GM23338 (cell line): ENCODE data around the gene FIBP. TPM values are rescaled to one million over a fixed set of nuclear protein-coding genes. Genes with fewer than 3 reads are reported as not detected.

Experiments used
- ATAC-seq: fragments of 200-7000 bp; cut with Tn5 transposase; 3 replicates; pipeline ENCODE4 v1.9.1; 2020
- DNase-seq: peaks from one replicate; pipeline ENCODE4 v3.0.0-alpha.2; 2015; ENCODE audit warnings: low spot score
- H2AFZ ChIP-seq: fragments of 200-600 bp; sonication (generic); 2 replicates; pipeline ENCODE4 v1.8.0; 2016; ENCODE audit warnings: antibody characterized with exemption, mild to moderate bottlenecking, moderate library complexity
- H3F3A ChIP-seq: fragments of 200-600 bp; sonication (generic); replicated peaks from 2 replicates; pipeline ENCODE4 v1.8.0; 2017; ENCODE audit warnings: antibody characterized with exemption, mixed run types, low read depth
- H3K27ac ChIP-seq: fragments of 200-600 bp; sonication (generic); 2 replicates; pipeline ENCODE4 v1.6.1; 2016; ENCODE audit warnings: low read depth
- H3K27me3 ChIP-seq: fragments of 200-600 bp; sonication (generic); 2 replicates; pipeline ENCODE4 v1.8.0; 2016; ENCODE audit warnings: mild to moderate bottlenecking, mixed run types, moderate library complexity; ENCODE audit not compliant: insufficient read depth
- H3K36me3 ChIP-seq: fragments of 200-600 bp; sonication (generic); 2 replicates; pipeline ENCODE4 v1.8.0; 2016; ENCODE audit warnings: mild to moderate bottlenecking; ENCODE audit not compliant: insufficient read depth
- H3K4me1 ChIP-seq: fragments of 200-600 bp; sonication (generic); 2 replicates; pipeline ENCODE4 v1.8.0; 2016; ENCODE audit warnings: mild to moderate bottlenecking, moderate library complexity; ENCODE audit not compliant: insufficient read depth
- H3K4me2 ChIP-seq: fragments of 200-600 bp; sonication (generic); 2 replicates; pipeline ENCODE4 v1.7.1; 2017; ENCODE audit warnings: mixed run types
- H3K4me3 ChIP-seq: fragments of 200-600 bp; sonication (generic); 2 replicates; pipeline ENCODE4 v1.6.1; 2016; ENCODE audit warnings: mixed run types
- H3K79me2 ChIP-seq: fragments of 200-600 bp; sonication (generic); replicated peaks from 2 replicates; pipeline ENCODE4 v1.8.0; 2017; ENCODE audit warnings: mild to moderate bottlenecking; ENCODE audit not compliant: insufficient read depth
- H3K9me2 ChIP-seq: fragments of 200-600 bp; sonication (generic); 2 replicates; pipeline ENCODE4 v1.8.0; 2017; ENCODE audit not compliant: insufficient read depth
- H4K20me1 ChIP-seq: fragments of 200-600 bp; sonication (generic); replicated peaks from 2 replicates; pipeline ENCODE4 v1.8.0; 2017; ENCODE audit warnings: mild to moderate bottlenecking; ENCODE audit not compliant: insufficient read depth
- H3K27ac Mint-ChIP-seq: 2 replicates; pipeline ENCODE4 v1.8.0; 2020; ENCODE audit warnings: inconsistent platforms, mild to moderate bottlenecking, moderate library complexity, mixed read lengths
- H3K27me3 Mint-ChIP-seq: 3 replicates; pipeline ENCODE4 v1.8.0; 2022; ENCODE audit warnings: low read depth, mild to moderate bottlenecking, moderate library complexity, mixed read lengths, inconsistent platforms; ENCODE audit not compliant: insufficient read depth, poor library complexity
- H3K36me3 Mint-ChIP-seq: 3 replicates; pipeline ENCODE4 v1.8.0; 2021; ENCODE audit warnings: low read depth, mild to moderate bottlenecking, inconsistent platforms, moderate library complexity, mixed read lengths
- H3K4me1 Mint-ChIP-seq: 3 replicates; pipeline ENCODE4 v1.8.0; 2020; ENCODE audit warnings: mild to moderate bottlenecking, inconsistent platforms, mixed read lengths
- H3K4me3 Mint-ChIP-seq: 3 replicates; pipeline ENCODE4 v1.8.0; 2021; ENCODE audit warnings: moderate library complexity, mild to moderate bottlenecking, inconsistent platforms, mixed read lengths
- H3K9me3 Mint-ChIP-seq: 3 replicates; pipeline ENCODE4 v1.8.0; 2020; ENCODE audit warnings: moderate library complexity, mild to moderate bottlenecking, inconsistent platforms, mixed read lengths
- CREB1 ChIP-seq: fragments of 250-450 bp; sonication (Bioruptor Pico); IDR thresholded peaks from 2 replicates; pipeline ENCODE4 v1.5.0; 2020; ENCODE audit warnings: low read depth, mild to moderate bottlenecking, moderate library complexity
- EZH2 ChIP-seq: fragments of 200-600 bp; sonication (generic); IDR thresholded peaks from one replicate; pipeline ENCODE4 v1.8.0; 2017; ENCODE audit warnings: antibody characterized with exemption, mild to moderate bottlenecking, low read depth; ENCODE audit not compliant: unreplicated experiment
- EZH2phosphoT487 ChIP-seq: fragments of 200-600 bp; sonication (generic); IDR thresholded peaks from one replicate; pipeline ENCODE4 v1.8.1; 2018; ENCODE audit warnings: antibody characterized with exemption; ENCODE audit not compliant: unreplicated experiment
- JUNB ChIP-seq: IDR thresholded peaks from one replicate; pipeline ENCODE4 v1.6.1; 2016; ENCODE audit warnings: antibody characterized with exemption; ENCODE audit not compliant: unreplicated experiment
- NANOG ChIP-seq: IDR thresholded peaks from 2 replicates; pipeline ENCODE4 v1.6.1; 2016; ENCODE audit warnings: antibody characterized with exemption, borderline replicate concordance
- POLR2AphosphoS5 ChIP-seq: IDR thresholded peaks from 2 replicates; pipeline ENCODE4 v1.6.1; 2016; ENCODE audit warnings: antibody characterized with exemption, low read depth
- REST ChIP-seq: IDR thresholded peaks from one replicate; pipeline ENCODE4 v1.6.1; 2018; ENCODE audit warnings: antibody characterized with exemption; ENCODE audit not compliant: unreplicated experiment
- STAT1 ChIP-seq: IDR thresholded peaks from one replicate; pipeline ENCODE4 v1.6.1; 2016; ENCODE audit warnings: antibody characterized with exemption; ENCODE audit not compliant: unreplicated experiment
- ZNF114 ChIP-seq: fragments of 250-450 bp; sonication (Bioruptor Pico); IDR thresholded peaks from 2 replicates; pipeline ENCODE4 v1.5.0; 2020; ENCODE audit warnings: mild to moderate bottlenecking, moderate library complexity
- ZNF331 ChIP-seq: fragments of 250-450 bp; sonication (Bioruptor Pico); IDR thresholded peaks from 2 replicates; pipeline ENCODE4 v1.5.0; 2020; ENCODE audit warnings: low read depth, mild to moderate bottlenecking, moderate library complexity
- ZNF462 ChIP-seq: fragments of 250-450 bp; sonication (Bioruptor Pico); IDR thresholded peaks from 2 replicates; pipeline ENCODE4 v1.5.0; 2020; ENCODE audit warnings: mild to moderate bottlenecking, moderate library complexity
- polyA plus RNA-seq: library from polyadenylated mRNA; unstranded; fragments of >200 nt; fragmentation: Nextera tagmentation; extraction: Ambion mirVana; gene quantifications from 2 replicates; pipeline ENCODE4 v1.2.1, GENCODE V29; 2016
- total RNA-seq: library from RNA; depleted of rRNA; stranded (reverse); fragments of >200 nt; shearing (Covaris generic); gene quantifications from 2 replicates; pipeline ENCODE4 v1.2.3, GENCODE V29; 2014
- TF ChIP-seq, protein P1 (sequence below), 2 experiments: fragments of 200-600 bp in 1 of 2; sonication (generic) in 1 of 2; conservative IDR thresholded peaks; 2 replicates each; pipeline versions ENCODE4 v1.5.1 to v1.6.1; 2016 to 2017; ENCODE audit warnings: antibody characterized with exemption in 2 of 2, low read depth in 2 of 2, mild to moderate bottlenecking in 2 of 2, moderate library complexity in 1 of 2
- TF ChIP-seq, protein P2 (sequence below): IDR thresholded peaks from 2 replicates; pipeline ENCODE4 v1.6.1; 2016; ENCODE audit warnings: antibody characterized with exemption

Gene FIBP
- total and polyA plus RNA-seq, 2 experiments from 2014 or later = 79.0 to 102 TPM

DNA sequence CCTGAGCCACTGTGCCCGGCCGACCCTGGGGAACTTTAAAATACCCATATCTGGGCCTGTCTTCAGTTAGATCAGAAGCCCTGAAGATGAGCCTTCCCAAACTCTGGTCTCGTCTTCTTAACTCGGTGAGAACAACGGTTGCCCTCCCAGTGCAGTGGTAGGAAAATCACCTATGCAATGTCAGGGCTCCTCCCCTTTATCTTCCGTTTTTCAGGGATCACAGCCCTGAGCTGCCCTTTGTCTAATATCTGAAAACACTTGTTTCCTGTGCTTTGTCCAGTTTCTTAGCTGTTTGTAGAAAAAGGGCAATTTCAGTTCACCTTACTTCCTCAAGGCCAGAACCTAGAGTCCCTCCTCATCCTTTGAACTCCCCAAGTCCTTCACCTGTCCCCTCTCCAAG, 40.4 kb upstream of the FIBP start:
- no peaks in the 10 kb centered on the region for H3K79me2 ChIP-seq
- Mint-ChIP-seq H3K27ac (no peak overlapping the region), H3K4me3 (no peak overlapping the region), H3K27me3 (peaks cover 6% of the 10 kb centered on the region), H3K9me3 (no peaks in the 10 kb centered on the region), H3K36me3 (no peaks in the 10 kb centered on the region), H3K4me1 (peaks cover 23% of the 10 kb centered on the region)
- no peak for DNase-seq
- no peaks in the 10 kb centered on the region for H3K36me3 ChIP-seq
- no peaks in the 10 kb centered on the region for H3K9me2 ChIP-seq
- no peaks in the 10 kb centered on the region for H4K20me1 ChIP-seq
- H3F3A ChIP-seq = 0 out of 2 replicates have a peak, but pooled peaks cover 5% of the 10 kb centered on the region
- H3K4me3 ChIP-seq = no peak overlapping the region
- no peaks in the 10 kb centered on the region for H3K27me3 ChIP-seq
- H3K4me2 ChIP-seq = no peak overlapping the region
- peak overlapping the region; percentile 14; the same call in 1 of the 2 replicates for H2AFZ ChIP-seq
- H3K4me1 ChIP-seq = peaks cover 7% of the 10 kb centered on the region
- TF ChIP-seq REST (no peak), ZNF462 (no peak), EZH2phosphoT487 (no peak), CREB1 (CRISPR knock-in tag) (no peak), POLR2AphosphoS5 (no peak), ZNF114 (CRISPR knock-in tag) (no peak), EZH2 (no peak), STAT1 (no peak), NANOG (no peak), JUNB (no peak), ZNF331 (CRISPR knock-in tag) (no peak)
- TF ChIP-seq, protein P1, sequence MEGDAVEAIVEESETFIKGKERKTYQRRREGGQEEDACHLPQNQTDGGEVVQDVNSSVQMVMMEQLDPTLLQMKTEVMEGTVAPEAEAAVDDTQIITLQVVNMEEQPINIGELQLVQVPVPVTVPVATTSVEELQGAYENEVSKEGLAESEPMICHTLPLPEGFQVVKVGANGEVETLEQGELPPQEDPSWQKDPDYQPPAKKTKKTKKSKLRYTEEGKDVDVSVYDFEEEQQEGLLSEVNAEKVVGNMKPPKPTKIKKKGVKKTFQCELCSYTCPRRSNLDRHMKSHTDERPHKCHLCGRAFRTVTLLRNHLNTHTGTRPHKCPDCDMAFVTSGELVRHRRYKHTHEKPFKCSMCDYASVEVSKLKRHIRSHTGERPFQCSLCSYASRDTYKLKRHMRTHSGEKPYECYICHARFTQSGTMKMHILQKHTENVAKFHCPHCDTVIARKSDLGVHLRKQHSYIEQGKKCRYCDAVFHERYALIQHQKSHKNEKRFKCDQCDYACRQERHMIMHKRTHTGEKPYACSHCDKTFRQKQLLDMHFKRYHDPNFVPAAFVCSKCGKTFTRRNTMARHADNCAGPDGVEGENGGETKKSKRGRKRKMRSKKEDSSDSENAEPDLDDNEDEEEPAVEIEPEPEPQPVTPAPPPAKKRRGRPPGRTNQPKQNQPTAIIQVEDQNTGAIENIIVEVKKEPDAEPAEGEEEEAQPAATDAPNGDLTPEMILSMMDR (conservative IDR thresholded peaks at IDR 0.05; ENCODE audit: low read depth in 2 of 2) = no peak
- TF ChIP-seq, protein P2, sequence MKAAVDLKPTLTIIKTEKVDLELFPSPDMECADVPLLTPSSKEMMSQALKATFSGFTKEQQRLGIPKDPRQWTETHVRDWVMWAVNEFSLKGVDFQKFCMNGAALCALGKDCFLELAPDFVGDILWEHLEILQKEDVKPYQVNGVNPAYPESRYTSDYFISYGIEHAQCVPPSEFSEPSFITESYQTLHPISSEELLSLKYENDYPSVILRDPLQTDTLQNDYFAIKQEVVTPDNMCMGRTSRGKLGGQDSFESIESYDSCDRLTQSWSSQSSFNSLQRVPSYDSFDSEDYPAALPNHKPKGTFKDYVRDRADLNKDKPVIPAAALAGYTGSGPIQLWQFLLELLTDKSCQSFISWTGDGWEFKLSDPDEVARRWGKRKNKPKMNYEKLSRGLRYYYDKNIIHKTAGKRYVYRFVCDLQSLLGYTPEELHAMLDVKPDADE = no peak
- no peak for ATAC-seq
- 0 out of 2 replicates have a peak overlapping the region, but pooled peaks have one; percentile 63 for H3K27ac ChIP-seq
